Activated CD8-positive, alpha-beta memory T cell treated with anti-CD3 and anti-CD28 coated beads for 24 hours (primary cell): Measurements from ENCODE around the gene FANCI.

Source experiments
- DNase-seq: peaks from one replicate; pipeline ENCODE4 v3.0.0-alpha.2; 2020

FANCI gene

DNA sequence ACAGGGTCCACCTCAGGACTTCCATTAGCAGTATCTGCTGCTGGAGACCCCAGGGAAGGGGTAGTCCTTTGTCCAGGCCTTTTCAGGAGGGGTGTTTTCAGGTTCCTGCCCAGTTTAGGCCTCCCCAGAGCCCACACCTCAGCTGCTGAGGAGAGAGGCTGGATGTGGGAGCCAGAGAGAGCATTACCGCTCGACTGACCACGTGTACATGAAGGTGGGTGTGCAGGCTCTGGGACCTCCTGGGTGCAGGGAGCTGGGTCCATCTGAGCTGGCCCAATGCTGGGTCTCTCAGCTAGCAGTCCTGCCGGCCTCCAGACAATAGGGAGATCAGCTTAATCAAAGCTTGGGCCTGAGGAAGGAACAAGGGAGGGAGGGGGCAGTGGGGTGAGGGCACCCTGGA, 120.0 kb downstream of the FANCI start:
- no peak for DNase-seq

- DNase-seq = no peak
Observed at GRCh38 chr15:89364341-89364740, 120.6 kb downstream of the FANCI start.

DNA sequence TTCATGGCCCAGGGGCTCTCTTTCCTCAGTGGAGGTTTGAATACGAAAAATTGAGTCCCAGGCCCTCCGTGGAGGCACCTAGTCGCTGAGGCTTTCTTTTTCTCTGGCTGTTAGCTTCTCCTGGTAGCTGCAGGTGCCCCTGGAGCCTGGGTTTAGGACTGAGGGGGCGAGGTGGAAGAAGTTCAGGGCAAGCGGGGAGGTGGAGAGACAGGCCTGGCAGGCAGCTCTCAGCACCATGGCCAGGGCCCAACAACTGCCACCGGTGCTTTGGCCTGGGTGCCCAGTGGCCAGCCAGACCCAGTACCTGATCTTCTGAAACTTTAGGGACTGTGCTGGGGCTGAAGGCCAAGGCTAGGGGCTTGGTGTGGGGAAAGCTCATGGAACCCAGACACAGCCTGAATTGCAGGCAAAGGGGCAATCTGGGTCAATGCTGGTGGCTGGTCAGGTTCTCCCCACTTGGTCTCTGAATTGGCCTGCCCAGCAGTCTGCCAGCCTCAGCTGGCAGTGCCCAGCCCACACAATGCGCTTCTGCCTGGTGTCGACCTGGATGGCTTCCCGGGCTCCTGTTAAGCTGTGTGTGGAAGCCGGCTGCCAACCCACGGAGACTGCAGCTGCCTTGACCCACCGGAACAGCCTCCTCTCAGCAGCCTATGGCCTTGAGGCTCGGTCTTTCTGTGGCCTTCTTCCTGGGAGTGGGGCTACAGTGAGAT, 121.1 kb downstream of the FANCI start:
- DNase-seq = no peak

DNA sequence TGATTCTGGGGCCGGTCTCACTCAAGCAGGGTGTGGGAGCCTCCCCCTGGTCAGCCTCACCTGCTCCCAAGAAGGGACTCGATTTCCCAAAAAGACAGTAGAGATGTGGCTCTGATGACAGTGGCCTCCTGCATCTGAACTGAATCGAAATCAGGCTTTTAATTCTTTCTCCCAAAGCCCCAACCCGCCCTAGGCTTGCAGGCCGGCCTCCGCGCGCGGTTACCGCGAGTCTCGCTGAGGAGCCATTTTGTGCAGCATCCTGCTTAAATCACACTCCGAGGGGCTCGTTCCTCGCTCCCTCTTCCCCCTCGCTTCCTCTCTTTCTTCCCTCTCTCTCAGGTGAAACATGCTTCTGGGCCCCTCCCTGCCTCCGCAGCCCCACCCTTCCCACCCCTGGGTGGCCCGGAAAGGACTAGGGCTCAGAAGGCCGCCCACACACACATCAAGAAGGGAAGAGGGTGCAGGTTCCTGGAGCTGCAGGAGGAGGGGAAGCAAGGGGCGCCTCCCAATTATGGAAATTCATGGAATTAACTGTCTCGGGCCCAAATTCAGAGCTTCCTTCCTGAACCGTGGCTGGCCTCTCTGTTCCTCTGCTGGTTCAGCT, 121.8 kb downstream of the FANCI start:
- no peak for DNase-seq
